Adrenal gland (tissue), 5 donors: ENCODE data around the gene TLR6.

Experiments
- POLR2A ChIP-seq, 2 donors: fragments of 450-650 bp; IDR thresholded peaks; one replicate each; pipeline ENCODE4 v1.6.1; 2017; ENCODE audit warnings: antibody characterized with exemption in 2 of 2, mild to moderate bottlenecking in 2 of 2, moderate library complexity in 1 of 2
- TF ChIP-seq, protein P1 (sequence below), 6 experiments: fragments of 450-650 bp in 4 of 6; fragments of 200-600 bp in 2 of 6; sonication (generic) in 1 of 6; IDR thresholded peaks; 1 replicate in 5 of 6; 2 replicates in 1 of 6; pipeline versions ENCODE4 v1.5.1 to v1.8.0; 2016 to 2021; ENCODE audit warnings: antibody characterized with exemption in 6 of 6, mild to moderate bottlenecking in 2 of 6, moderate library complexity in 1 of 6
- donor health status: DM: no; HTN: no; CAD: no.

- TF ChIP-seq, protein P1, sequence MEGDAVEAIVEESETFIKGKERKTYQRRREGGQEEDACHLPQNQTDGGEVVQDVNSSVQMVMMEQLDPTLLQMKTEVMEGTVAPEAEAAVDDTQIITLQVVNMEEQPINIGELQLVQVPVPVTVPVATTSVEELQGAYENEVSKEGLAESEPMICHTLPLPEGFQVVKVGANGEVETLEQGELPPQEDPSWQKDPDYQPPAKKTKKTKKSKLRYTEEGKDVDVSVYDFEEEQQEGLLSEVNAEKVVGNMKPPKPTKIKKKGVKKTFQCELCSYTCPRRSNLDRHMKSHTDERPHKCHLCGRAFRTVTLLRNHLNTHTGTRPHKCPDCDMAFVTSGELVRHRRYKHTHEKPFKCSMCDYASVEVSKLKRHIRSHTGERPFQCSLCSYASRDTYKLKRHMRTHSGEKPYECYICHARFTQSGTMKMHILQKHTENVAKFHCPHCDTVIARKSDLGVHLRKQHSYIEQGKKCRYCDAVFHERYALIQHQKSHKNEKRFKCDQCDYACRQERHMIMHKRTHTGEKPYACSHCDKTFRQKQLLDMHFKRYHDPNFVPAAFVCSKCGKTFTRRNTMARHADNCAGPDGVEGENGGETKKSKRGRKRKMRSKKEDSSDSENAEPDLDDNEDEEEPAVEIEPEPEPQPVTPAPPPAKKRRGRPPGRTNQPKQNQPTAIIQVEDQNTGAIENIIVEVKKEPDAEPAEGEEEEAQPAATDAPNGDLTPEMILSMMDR (IDR thresholded peaks at IDR 0.05) = no peak
- peak in 1 of 2 donors; percentile 39 for TF ChIP-seq POLR2A (IDR thresholded peaks at IDR 0.05)
Observed at GRCh38 chr4:38857354-38858096, 908 bp upstream of the TLR6 start.
